IPS-15b (cell line): Measurements from ENCODE around the gene GTF2A1L.
"Not testable (repeated sequence)": the region's sequence is repeated elsewhere in the genome, so short reads cannot be mapped to it uniquely, and the experiment has no call there.

Experiments
- H3K27me3 ChIP-seq: one replicate; pipeline ENCODE4 v1.6.1; 2013; ENCODE audit warnings: low read length; ENCODE audit not compliant: control insufficient read depth, insufficient read depth
- H3K36me3 ChIP-seq: one replicate; pipeline ENCODE4 v1.6.1; 2013; ENCODE audit warnings: low read length; ENCODE audit not compliant: control insufficient read depth, insufficient read depth
- H3K4me1 ChIP-seq: one replicate; pipeline ENCODE4 v1.6.1; 2013; ENCODE audit warnings: mild to moderate bottlenecking, low read length; ENCODE audit not compliant: control insufficient read depth, insufficient read depth
- H3K4me3 ChIP-seq: one replicate; pipeline ENCODE4 v1.5.1; 2013; ENCODE audit warnings: low read depth, low read length
- H3K9ac ChIP-seq: one replicate; pipeline ENCODE4 v1.6.1; 2013; ENCODE audit warnings: low read depth, mild to moderate bottlenecking, low read length
- H3K9me3 ChIP-seq: one replicate; pipeline ENCODE4 v1.6.1; 2013; ENCODE audit warnings: mild to moderate bottlenecking, low read length; ENCODE audit not compliant: control insufficient read depth, insufficient read depth

GTF2A1L gene

DNA sequence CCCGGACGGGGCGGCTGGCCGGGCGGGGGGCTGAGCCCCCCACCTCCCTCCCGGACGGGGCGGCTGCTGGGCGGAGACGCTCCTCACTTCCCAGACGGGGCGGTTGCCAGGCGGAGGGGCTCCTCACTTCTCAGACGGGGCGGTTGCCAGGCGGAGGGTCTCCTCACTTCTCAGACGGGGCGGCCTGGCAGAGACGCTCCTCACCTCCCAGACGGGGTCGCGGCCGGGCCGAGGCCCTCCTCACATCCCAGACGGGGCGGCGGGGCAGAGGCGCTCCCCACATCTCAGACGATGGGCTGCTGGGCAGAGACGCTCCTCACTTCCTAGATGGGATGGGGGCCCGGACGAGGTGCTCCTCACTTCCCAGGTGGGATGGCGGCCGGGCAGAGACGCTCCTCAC is 3.1 kb upstream of the GTF2A1L start:
- not testable (repeated sequence) for H3K36me3 ChIP-seq, H3K9me3 ChIP-seq, H3K4me3 ChIP-seq, H3K27me3 ChIP-seq, H3K4me1 ChIP-seq, H3K9ac ChIP-seq

- H3K36me3 ChIP-seq, result no peaks in the 10 kb centered on the region
- no peak overlapping the region for H3K4me3 ChIP-seq
- no peaks in the 10 kb centered on the region for H3K9me3 ChIP-seq
- H3K27me3 ChIP-seq, result no peaks in the 10 kb centered on the region
- no peak overlapping the region for H3K9ac ChIP-seq
- no peaks in the 10 kb centered on the region for H3K4me1 ChIP-seq
Observed at GRCh38 chr2:48619526-48619925, 1.9 kb downstream of the GTF2A1L start.

- H3K27me3 ChIP-seq, result no peaks in the 10 kb centered on the region
Observed at GRCh38 chr2:48620604-48621003, 2.9 kb downstream of the GTF2A1L start.

GRCh38 chr2:48622691-48623090 is 5.0 kb downstream of the GTF2A1L start:
- not testable (repeated sequence) for H3K9me3 ChIP-seq, H3K4me3 ChIP-seq, H3K4me1 ChIP-seq, H3K9ac ChIP-seq, H3K27me3 ChIP-seq, H3K36me3 ChIP-seq

More at GRCh38 chr2:48620604-48621003, 2.9 kb downstream of the GTF2A1L start:
- H3K9ac ChIP-seq, result no peak overlapping the region
- no peak overlapping the region for H3K4me3 ChIP-seq
- no peaks in the 10 kb centered on the region for H3K4me1 ChIP-seq
- H3K36me3 ChIP-seq, result no peaks in the 10 kb centered on the region
- no peaks in the 10 kb centered on the region for H3K9me3 ChIP-seq

DNA sequence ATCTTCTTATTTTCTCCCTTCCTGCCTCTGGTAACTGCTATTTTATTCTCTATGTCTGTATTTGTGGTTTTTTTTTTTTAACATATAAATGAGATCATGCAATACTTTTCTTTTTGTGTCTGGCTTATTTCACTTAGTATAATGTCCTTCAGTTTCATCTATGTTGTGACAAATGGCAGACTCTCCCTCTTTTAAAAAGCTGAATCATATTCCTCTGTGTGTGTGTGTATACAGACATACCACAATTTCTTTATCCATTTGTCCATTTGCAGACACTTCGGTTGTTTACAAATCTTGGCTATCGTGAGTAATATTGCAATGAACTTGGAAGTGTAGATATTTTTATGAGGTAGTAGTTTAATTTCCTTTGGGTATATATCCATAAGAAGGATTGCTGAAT is 7.0 kb downstream of the GTF2A1L start:
- Histone ChIP-seq H3K9me3 (no peaks in the 10 kb centered on the region), H3K27me3 (no peaks in the 10 kb centered on the region), H3K9ac (no peak overlapping the region), H3K36me3 (no peaks in the 10 kb centered on the region), H3K4me1 (no peaks in the 10 kb centered on the region), H3K4me3 (no peak overlapping the region)

GRCh38 chr2:48626047-48626446 is 8.4 kb downstream of the GTF2A1L start:
- Histone ChIP-seq H3K4me3 (no peak overlapping the region), H3K9ac (no peak overlapping the region), H3K36me3 (no peaks in the 10 kb centered on the region), H3K27me3 (no peaks in the 10 kb centered on the region), H3K4me1 (no peaks in the 10 kb centered on the region), H3K9me3 (no peaks in the 10 kb centered on the region)

DNA sequence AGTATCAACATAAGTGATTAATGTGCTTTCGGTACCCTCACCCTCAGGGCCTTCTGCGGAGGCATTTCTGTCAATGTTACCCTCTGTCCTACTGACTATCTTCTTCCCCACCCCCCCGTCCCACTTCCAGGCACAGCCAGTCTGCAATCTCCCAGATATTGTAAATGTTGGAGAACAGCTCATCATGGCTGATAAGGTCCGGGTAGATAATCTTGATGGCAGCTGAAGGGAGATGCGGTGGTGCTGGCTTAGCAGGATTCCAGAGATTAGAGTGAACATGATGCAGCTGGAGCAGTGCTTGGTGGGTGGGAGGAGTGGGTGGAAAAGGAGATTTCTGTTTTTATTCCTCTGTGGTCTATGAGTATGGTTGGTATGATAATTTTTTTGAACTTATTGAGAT is 15.5 kb downstream of the GTF2A1L start:
- Histone ChIP-seq H3K9me3 (no peaks in the 10 kb centered on the region), H3K4me1 (no peaks in the 10 kb centered on the region), H3K9ac (no peak overlapping the region), H3K36me3 (no peaks in the 10 kb centered on the region), H3K4me3 (no peak overlapping the region), H3K27me3 (no peaks in the 10 kb centered on the region)

GRCh38 chr2:48635786-48636185 is 18.1 kb downstream of the GTF2A1L start:
- H3K9ac ChIP-seq, result no peak overlapping the region
- H3K4me1 ChIP-seq, result no peaks in the 10 kb centered on the region
- no peaks in the 10 kb centered on the region for H3K27me3 ChIP-seq
- no peaks in the 10 kb centered on the region for H3K9me3 ChIP-seq
- no peaks in the 10 kb centered on the region for H3K36me3 ChIP-seq
- no peak overlapping the region for H3K4me3 ChIP-seq

- Histone ChIP-seq H3K36me3 (no peaks in the 10 kb centered on the region), H3K9me3 (no peaks in the 10 kb centered on the region), H3K4me1 (no peaks in the 10 kb centered on the region), H3K27me3 (no peaks in the 10 kb centered on the region), H3K4me3 (no peak overlapping the region), H3K9ac (no peak overlapping the region)
Observed at GRCh38 chr2:48638261-48638660, 20.6 kb downstream of the GTF2A1L start.

DNA sequence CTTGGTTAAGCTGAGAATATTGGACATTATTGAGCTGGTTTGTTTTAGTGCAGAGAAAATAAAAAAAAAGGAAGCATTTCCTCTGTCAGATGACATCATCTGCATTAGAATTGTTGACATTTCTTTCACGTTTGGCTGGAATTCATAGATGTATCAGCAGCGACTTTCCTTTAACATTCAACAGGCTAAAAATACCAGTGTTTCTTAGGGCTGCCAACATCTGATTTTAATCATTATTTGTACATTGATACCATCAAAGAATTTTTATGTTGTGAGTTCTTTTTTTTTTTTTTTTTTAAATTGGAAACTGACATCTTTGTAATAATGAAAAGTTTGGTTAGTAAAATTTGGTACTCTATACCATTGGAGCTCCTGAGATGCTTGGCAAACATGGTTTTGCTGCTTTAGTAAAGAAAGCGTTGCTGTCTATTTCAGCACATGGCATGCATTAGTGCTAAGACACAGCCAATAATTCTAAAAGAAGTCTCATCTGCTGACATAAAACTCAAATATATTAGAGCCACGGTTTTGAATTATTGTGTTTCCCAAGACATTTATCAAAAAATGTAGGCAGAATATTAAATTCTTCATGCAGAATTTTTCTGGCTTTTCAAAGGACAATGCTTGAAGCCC is 33.6 kb downstream of the GTF2A1L start:
- no peaks in the 10 kb centered on the region for H3K27me3 ChIP-seq
- no peak overlapping the region for H3K4me3 ChIP-seq
- no peaks in the 10 kb centered on the region for H3K9me3 ChIP-seq
- no peaks in the 10 kb centered on the region for H3K36me3 ChIP-seq
- H3K9ac ChIP-seq, result no peak overlapping the region
- no peaks in the 10 kb centered on the region for H3K4me1 ChIP-seq

DNA sequence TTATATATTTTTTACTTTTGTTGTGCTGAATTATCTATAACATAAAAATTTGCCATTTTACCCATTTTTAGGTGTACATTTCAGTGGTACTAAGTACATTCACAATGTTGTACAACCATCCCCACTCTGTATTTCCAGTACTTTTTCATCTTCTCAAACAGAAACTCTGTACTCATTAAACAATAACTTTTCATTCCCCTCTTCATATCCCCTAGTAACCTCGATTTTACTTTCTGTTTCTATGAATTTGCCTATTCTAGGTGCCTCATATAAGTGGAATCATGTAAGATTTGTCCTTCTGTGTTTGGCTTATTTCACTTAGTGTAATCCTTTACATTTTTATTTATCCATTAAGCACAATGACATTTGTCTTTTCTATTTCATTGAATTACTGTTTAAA is 51.3 kb downstream of the GTF2A1L start:
- Histone ChIP-seq H3K4me1 (no peaks in the 10 kb centered on the region), H3K9ac (no peak overlapping the region), H3K36me3 (no peaks in the 10 kb centered on the region), H3K9me3 (no peaks in the 10 kb centered on the region), H3K27me3 (no peaks in the 10 kb centered on the region), H3K4me3 (no peak overlapping the region)

- Histone ChIP-seq H3K9ac (no peak overlapping the region), H3K36me3 (no peaks in the 10 kb centered on the region), H3K4me3 (no peak overlapping the region), H3K9me3 (no peaks in the 10 kb centered on the region), H3K4me1 (no peaks in the 10 kb centered on the region), H3K27me3 (no peaks in the 10 kb centered on the region)
Observed at GRCh38 chr2:48673581-48673980, 55.9 kb downstream of the GTF2A1L start.
